GM13976 (cell line): Measurements from ENCODE around the gene STAP2.
"Not testable (repeated sequence)": the region's sequence is repeated elsewhere in the genome, so short reads cannot be mapped to it uniquely, and the experiment has no call there.

Experiments
- DNase-seq: peaks from one replicate; pipeline ENCODE4 v3.0.0; 2012; ENCODE audit warnings: low spot score
- CTCF ChIP-seq: IDR thresholded peaks from 2 replicates; pipeline ENCODE4 v1.5.1; 2012; ENCODE audit warnings: borderline replicate concordance, mild to moderate bottlenecking; ENCODE audit not compliant: insufficient read depth; ENCODE audit errors: extremely low read depth, missing control alignments, control extremely low read depth
- in situ Hi-C: fragments of 300-500 bp; cut with MboI; formaldehyde crosslinking; loops from one replicate; pipeline ENCODE4 v1.12.0; 2022; ENCODE audit warnings: low sequenced_read_pairs, mixed read lengths, inconsistent platforms; ENCODE audit not compliant: unreplicated experiment

Gene STAP2

GRCh38 chr19:4337906-4338440 lies 654 bp downstream of the STAP2 start:
- TF ChIP-seq CTCF, result no peak
- no peak for DNase-seq
- in situ Hi-C loops, result no loop called here

GRCh38 chr19:4334929-4335570 lies 3.6 kb downstream of the STAP2 start:
- no peak for TF ChIP-seq CTCF
- in situ Hi-C loops, result no loop called here
- DNase-seq, result no peak

- in situ Hi-C loops, result no loop called here
- no peak for TF ChIP-seq CTCF
- peak; percentile 7 for DNase-seq
These were observed 8.8 kb downstream of the STAP2 start for GRCh38 chr19:4329858-4330257.

GRCh38 chr19:4328991-4329681 lies 9.5 kb downstream of the STAP2 start:
- in situ Hi-C loops, result not testable (repeated sequence)

GRCh38 chr19:4328243-4328990 lies 10.2 kb downstream of the STAP2 start:
- TF ChIP-seq CTCF, result no peak
- DNase-seq, result peak; percentile 100
- in situ Hi-C loops, result no loop called here

More at GRCh38 chr19:4328991-4329681, 9.5 kb downstream of the STAP2 start:
- peak; percentile 54 for DNase-seq

GRCh38 chr19:4327877-4328242 lies 10.8 kb downstream of the STAP2 start:
- no peak for DNase-seq
- in situ Hi-C loops, result no loop called here
- TF ChIP-seq CTCF, result no peak
